ENCODE results near the gene SECTM1.
A peak's percentile ranks its signal among the peaks of the same experiment; 100 is the strongest.

SECTM1 gene

GRCh38 chr17:82346342-82347300 lies 13.1 kb upstream of the SECTM1 start:
- ATAC-seq = no peak

GRCh38 chr17:82345151-82345976 lies 11.8 kb upstream of the SECTM1 start:
- ATAC-seq = no peak

- ATAC-seq = no peak
Measured at GRCh38 chr17:82344175-82344907, 10.8 kb upstream of the SECTM1 start.

- no peak for ATAC-seq
Measured at GRCh38 chr17:82343560-82343959, 10.0 kb upstream of the SECTM1 start.

GRCh38 chr17:82342361-82343079 lies 9.0 kb upstream of the SECTM1 start:
- ATAC-seq = no peak

GRCh38 chr17:82339634-82340580 lies 6.3 kb upstream of the SECTM1 start:
- ATAC-seq = no peak

GRCh38 chr17:82338858-82339633 lies 5.5 kb upstream of the SECTM1 start:
- peak in 1 of 2 donors; percentile 64 for ATAC-seq

GRCh38 chr17:82334622-82335394 lies 1.2 kb upstream of the SECTM1 start:
- ATAC-seq = no peak

- no peak for ATAC-seq
Measured at GRCh38 chr17:82334204-82334621, 647 bp upstream of the SECTM1 start.

GRCh38 chr17:82332669-82333278 lies 792 bp downstream of the SECTM1 start:
- peak; percentile 46 to 49 for ATAC-seq

GRCh38 chr17:82331345-82331939 lies 2.1 kb downstream of the SECTM1 start:
- no peak for ATAC-seq

- ATAC-seq = no peak
Measured at GRCh38 chr17:82330322-82331239, 3.0 kb downstream of the SECTM1 start.

- ATAC-seq = no peak
Measured at GRCh38 chr17:82329683-82330321, 3.8 kb downstream of the SECTM1 start.

- no peak for ATAC-seq
Measured at GRCh38 chr17:82328994-82329507, 4.5 kb downstream of the SECTM1 start.

- no peak for ATAC-seq
Measured at GRCh38 chr17:82328141-82328993, 5.2 kb downstream of the SECTM1 start.

- no peak for ATAC-seq
Measured at GRCh38 chr17:82327757-82328140, 5.8 kb downstream of the SECTM1 start.

Data from activated CD4-positive, CD25-positive, alpha-beta regulatory T cell treated with anti-CD3 and anti-CD28 coated beads, Interleukin-2, amount 50 U/mL, for 24 hours (primary cell).